HUES48 (cell line): Measurements from ENCODE around the gene MTHFD1.

Experiments used
- H3K27ac ChIP-seq: one replicate; pipeline ENCODE4 v1.7.0; 2013; ENCODE audit warnings: low read depth, low read length, inconsistent platforms
- H3K27me3 ChIP-seq: 2 replicates; pipeline ENCODE4 v1.6.1; 2013; ENCODE audit warnings: mild to moderate bottlenecking, low read length; ENCODE audit not compliant: control insufficient read depth, insufficient read depth
- H3K36me3 ChIP-seq: 2 replicates; pipeline ENCODE4 v1.6.1; 2013; ENCODE audit warnings: low read length; ENCODE audit not compliant: control insufficient read depth, insufficient read depth
- H3K4me1 ChIP-seq: 2 replicates; pipeline ENCODE4 v1.6.1; 2013; ENCODE audit warnings: mild to moderate bottlenecking, low read length; ENCODE audit not compliant: control insufficient read depth, insufficient read depth
- H3K4me3 ChIP-seq: 2 replicates; pipeline ENCODE4 v1.5.1; 2013; ENCODE audit warnings: mild to moderate bottlenecking, low read depth, low read length
- H3K9ac ChIP-seq: 2 replicates; pipeline ENCODE4 v1.6.1; 2013; ENCODE audit warnings: mild to moderate bottlenecking, low read depth, low read length, moderate library complexity
- H3K9me3 ChIP-seq: 2 replicates; pipeline ENCODE4 v1.6.1; 2013; ENCODE audit warnings: low read length; ENCODE audit not compliant: control insufficient read depth, insufficient read depth

Gene MTHFD1

GRCh38 chr14:64409126-64409920 is 21.2 kb downstream of the MTHFD1 start:
- Histone ChIP-seq H3K9me3 (no peaks in the 10 kb centered on the region), H3K9ac (no peak overlapping the region), H3K27me3 (no peaks in the 10 kb centered on the region), H3K4me3 (no peak overlapping the region), H3K27ac (no peak overlapping the region), H3K36me3 (peaks cover 76% of the 10 kb centered on the region), H3K4me1 (no peaks in the 10 kb centered on the region; the same call in 1 of the 2 replicates)

GRCh38 chr14:64410084-64410774 is 22.1 kb downstream of the MTHFD1 start:
- Histone ChIP-seq H3K27me3 (no peaks in the 10 kb centered on the region), H3K36me3 (peaks cover 77% of the 10 kb centered on the region), H3K9ac (no peak overlapping the region), H3K9me3 (no peaks in the 10 kb centered on the region), H3K4me3 (no peak overlapping the region), H3K27ac (peak overlapping the region; percentile 61), H3K4me1 (no peaks in the 10 kb centered on the region; the same call in 1 of the 2 replicates)

- Histone ChIP-seq H3K27me3 (no peaks in the 10 kb centered on the region), H3K27ac (no peak overlapping the region), H3K4me3 (no peak overlapping the region), H3K9me3 (no peaks in the 10 kb centered on the region), H3K9ac (no peak overlapping the region), H3K4me1 (no peaks in the 10 kb centered on the region), H3K36me3 (peaks cover 79% of the 10 kb centered on the region)
Observed at GRCh38 chr14:64411001-64411400, 22.8 kb downstream of the MTHFD1 start.

GRCh38 chr14:64412237-64412636 is 24.1 kb downstream of the MTHFD1 start:
- Histone ChIP-seq H3K36me3 (peaks cover 86% of the 10 kb centered on the region), H3K9me3 (no peaks in the 10 kb centered on the region), H3K9ac (no peak overlapping the region), H3K4me1 (no peaks in the 10 kb centered on the region), H3K27ac (no peak overlapping the region), H3K27me3 (no peaks in the 10 kb centered on the region), H3K4me3 (no peak overlapping the region)

- H3K9me3 ChIP-seq = no peaks in the 10 kb centered on the region
- no peaks in the 10 kb centered on the region for H3K4me1 ChIP-seq
- H3K27me3 ChIP-seq = no peaks in the 10 kb centered on the region
- H3K9ac ChIP-seq = no peak overlapping the region
- H3K27ac ChIP-seq = no peak overlapping the region
- peaks cover 93% of the 10 kb centered on the region for H3K36me3 ChIP-seq
- H3K4me3 ChIP-seq = no peak overlapping the region
Observed at GRCh38 chr14:64416348-64416932, 28.3 kb downstream of the MTHFD1 start.

- peaks cover 92% of the 10 kb centered on the region for H3K36me3 ChIP-seq
- no peak overlapping the region for H3K9ac ChIP-seq
- no peak overlapping the region for H3K4me3 ChIP-seq
Observed at GRCh38 chr14:64417055-64417770, 29.1 kb downstream of the MTHFD1 start.

GRCh38 chr14:64417771-64418125 is 29.6 kb downstream of the MTHFD1 start:
- no peaks in the 10 kb centered on the region for H3K4me1 ChIP-seq
- no peak overlapping the region for H3K4me3 ChIP-seq
- H3K9ac ChIP-seq = no peak overlapping the region
- no peak overlapping the region for H3K27ac ChIP-seq
- peaks cover 92% of the 10 kb centered on the region for H3K36me3 ChIP-seq
- no peaks in the 10 kb centered on the region for H3K27me3 ChIP-seq
- no peaks in the 10 kb centered on the region for H3K9me3 ChIP-seq

More at GRCh38 chr14:64417055-64417770, 29.1 kb downstream of the MTHFD1 start:
- H3K27ac ChIP-seq = no peak overlapping the region
- no peaks in the 10 kb centered on the region for H3K4me1 ChIP-seq
- no peaks in the 10 kb centered on the region for H3K27me3 ChIP-seq
- no peaks in the 10 kb centered on the region for H3K9me3 ChIP-seq

- Histone ChIP-seq H3K27me3 (no peaks in the 10 kb centered on the region), H3K27ac (no peak overlapping the region), H3K4me3 (no peak overlapping the region), H3K4me1 (no peaks in the 10 kb centered on the region), H3K9ac (no peak overlapping the region), H3K36me3 (peaks cover 89% of the 10 kb centered on the region), H3K9me3 (no peaks in the 10 kb centered on the region)
Observed at GRCh38 chr14:64419003-64419402, 30.9 kb downstream of the MTHFD1 start.

- H3K4me3 ChIP-seq = no peak overlapping the region
- H3K4me1 ChIP-seq = no peaks in the 10 kb centered on the region
- no peaks in the 10 kb centered on the region for H3K27me3 ChIP-seq
- no peak overlapping the region for H3K9ac ChIP-seq
- H3K36me3 ChIP-seq = peaks cover 91% of the 10 kb centered on the region
- no peak overlapping the region for H3K27ac ChIP-seq
- H3K9me3 ChIP-seq = no peaks in the 10 kb centered on the region
Observed at GRCh38 chr14:64421166-64421565, 33.0 kb downstream of the MTHFD1 start.

GRCh38 chr14:64422005-64422404 is 33.9 kb downstream of the MTHFD1 start:
- Histone ChIP-seq H3K27me3 (no peaks in the 10 kb centered on the region), H3K27ac (no peak overlapping the region), H3K9me3 (no peaks in the 10 kb centered on the region), H3K4me3 (no peak overlapping the region), H3K36me3 (peaks cover 91% of the 10 kb centered on the region), H3K4me1 (no peaks in the 10 kb centered on the region), H3K9ac (no peak overlapping the region)
